ENCODE measurements around the gene RAD51B. TPM values are rescaled to one million over a fixed set of nuclear protein-coding genes. Genes with fewer than 3 reads are reported as not detected.

Gene RAD51B
- total RNA-seq, 1 donor = 22.4 TPM

GRCh38 chr14:68525516-68525915 lies 705.9 kb downstream of the RAD51B start:
- no peak for DNase-seq (ENCODE audit: low read depth in 2 of 3, low spot score in 2 of 3)

DNA sequence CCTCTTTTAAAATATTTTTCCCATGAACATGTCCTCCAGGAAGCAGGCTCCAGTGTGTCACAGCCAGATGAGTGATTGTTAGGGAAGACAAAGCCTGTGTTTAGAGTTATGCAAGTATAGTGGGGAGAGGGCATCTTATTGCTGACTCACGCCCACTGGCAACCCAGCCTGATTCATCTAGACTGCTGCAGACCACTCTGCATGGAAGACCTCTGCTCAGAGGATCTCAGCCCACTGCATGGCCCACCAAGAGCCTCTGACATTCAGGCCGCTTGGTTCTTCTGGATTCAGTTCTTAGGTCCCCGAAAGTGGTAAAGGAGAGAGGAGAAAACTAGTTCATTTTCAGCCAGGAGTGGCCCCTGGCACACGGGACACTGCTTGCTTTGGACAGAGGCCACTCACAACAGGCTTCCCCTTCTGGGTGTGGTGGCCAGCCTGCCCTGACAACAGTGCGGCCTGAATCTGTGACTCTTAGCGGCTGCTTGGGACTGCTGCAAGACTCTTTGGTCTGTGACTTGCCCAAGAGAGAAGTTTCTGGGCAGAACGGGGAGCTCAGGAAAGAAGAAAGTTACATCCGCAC lies 707.0 kb downstream of the RAD51B start:
- DNase-seq (ENCODE audit: low read depth in 2 of 3, low spot score in 2 of 3) = no peak

DNA sequence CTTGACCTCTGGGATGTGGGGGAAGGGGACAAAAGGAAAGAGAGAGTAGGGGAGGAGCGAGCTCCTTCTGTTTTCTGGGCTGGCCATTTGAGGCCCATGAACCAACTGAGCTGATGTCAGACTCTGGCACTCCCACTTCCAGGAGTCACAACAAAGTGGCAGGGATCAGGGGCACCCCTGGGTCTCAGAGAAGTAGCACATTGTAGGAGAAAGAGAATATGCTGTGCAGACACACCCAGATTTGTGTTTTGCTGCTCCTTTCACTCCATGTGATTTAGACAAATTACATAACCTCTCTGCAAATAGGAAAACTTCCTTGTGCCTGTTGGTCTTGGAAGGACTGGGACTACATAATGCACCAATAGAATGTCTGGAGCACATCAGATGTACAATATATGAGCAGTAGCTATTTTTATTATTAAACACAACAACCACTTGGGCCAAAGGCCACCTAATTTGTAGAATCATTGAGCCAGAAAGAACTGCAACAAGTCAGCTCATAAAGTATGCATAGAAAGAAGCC lies 707.8 kb downstream of the RAD51B start:
- DNase-seq (ENCODE audit: low read depth in 2 of 3, low spot score in 2 of 3) = no peak

DNA sequence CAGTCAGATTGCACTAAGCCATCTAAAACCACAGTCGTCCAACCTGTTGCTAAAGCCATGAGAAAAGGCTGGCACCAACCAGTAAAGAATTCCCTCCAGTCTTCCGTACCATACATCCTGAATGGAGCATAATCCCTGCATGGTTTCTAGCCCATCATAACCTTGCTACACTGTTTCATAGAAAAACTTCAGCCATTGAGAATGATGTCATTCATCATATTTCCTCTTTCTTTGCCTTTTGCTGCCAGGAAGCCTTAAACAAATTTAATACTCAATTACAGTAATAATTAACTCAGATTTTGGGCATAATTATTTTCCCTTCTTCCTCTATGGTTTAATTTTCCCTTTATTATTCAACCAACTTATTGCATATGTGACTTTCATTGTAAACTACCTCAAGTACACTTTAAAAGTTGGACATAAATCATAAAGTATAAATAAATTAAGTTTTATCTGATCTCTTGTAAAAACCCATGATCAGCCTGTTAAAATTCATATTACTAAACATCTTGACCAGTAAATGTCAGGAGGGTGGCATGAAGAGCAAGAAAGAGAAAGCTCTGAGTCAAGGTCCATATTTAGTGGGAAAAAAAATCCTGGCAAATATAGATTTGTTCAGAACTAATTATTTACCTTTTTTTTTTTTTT lies 708.6 kb downstream of the RAD51B start:
- no peak for DNase-seq (ENCODE audit: low read depth in 2 of 3, low spot score in 2 of 3)

DNA sequence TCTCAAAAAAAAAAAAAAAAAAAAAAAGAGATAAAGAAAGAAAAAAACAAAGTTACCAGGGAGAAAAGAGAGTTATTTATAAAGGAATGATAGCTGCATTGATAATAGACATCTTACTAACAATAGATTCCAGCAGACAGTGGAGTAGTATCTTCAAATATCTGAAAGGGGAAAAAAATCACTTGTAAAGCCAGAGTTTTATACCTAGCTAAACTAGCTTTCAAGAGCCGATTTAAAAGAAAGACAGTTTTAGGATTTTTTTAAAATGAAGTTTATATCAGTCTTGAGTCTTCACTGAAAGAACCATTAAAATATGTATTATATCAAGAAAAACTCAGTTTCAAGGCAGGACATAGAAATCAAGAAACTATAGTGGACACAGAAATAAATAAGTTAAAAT lies 710.9 kb downstream of the RAD51B start:
- DNase-seq (ENCODE audit: low read depth in 2 of 3, low spot score in 2 of 3) = peak in 1 of 3 donors; percentile 17

DNA sequence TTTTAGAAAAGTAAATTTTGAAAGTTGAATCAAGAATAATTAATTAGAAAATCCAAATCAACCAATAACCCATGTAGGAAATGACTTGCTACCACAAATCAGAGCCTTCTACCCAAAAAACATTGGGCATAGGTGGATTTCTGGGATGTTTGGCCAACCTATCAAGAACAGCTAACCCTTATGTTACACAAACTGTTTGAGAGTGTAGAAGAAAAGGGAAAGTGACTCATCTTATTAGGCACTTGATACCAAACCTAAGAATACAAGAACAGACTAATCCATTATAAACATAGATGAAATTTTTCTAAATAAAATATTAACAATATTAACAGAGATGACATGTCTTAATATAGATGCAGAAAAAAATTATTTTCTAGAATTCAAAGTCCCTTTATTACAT lies 712.9 kb downstream of the RAD51B start:
- no peak for DNase-seq (ENCODE audit: low read depth in 2 of 3, low spot score in 2 of 3)

DNA sequence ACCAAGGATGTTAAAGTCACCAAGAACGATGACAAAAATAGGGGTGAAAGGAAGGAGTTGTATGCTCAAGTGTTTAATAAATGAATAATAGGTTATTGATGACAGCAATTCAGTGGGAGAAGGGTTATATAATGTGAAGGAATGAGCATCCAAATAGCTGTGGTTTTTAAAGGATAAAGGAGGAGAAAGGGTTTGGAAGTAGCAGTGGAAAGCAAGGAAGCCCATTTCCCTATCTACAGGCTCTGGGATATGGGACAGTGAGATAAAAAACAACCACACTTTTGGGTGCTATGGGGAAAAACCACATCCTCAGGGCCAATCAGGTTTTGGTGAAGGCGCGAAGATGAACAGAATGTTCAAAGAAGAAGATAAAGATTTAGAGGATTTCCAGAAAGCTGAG lies 714.7 kb downstream of the RAD51B start:
- DNase-seq (ENCODE audit: low read depth in 2 of 3, low spot score in 2 of 3) = no peak

DNA sequence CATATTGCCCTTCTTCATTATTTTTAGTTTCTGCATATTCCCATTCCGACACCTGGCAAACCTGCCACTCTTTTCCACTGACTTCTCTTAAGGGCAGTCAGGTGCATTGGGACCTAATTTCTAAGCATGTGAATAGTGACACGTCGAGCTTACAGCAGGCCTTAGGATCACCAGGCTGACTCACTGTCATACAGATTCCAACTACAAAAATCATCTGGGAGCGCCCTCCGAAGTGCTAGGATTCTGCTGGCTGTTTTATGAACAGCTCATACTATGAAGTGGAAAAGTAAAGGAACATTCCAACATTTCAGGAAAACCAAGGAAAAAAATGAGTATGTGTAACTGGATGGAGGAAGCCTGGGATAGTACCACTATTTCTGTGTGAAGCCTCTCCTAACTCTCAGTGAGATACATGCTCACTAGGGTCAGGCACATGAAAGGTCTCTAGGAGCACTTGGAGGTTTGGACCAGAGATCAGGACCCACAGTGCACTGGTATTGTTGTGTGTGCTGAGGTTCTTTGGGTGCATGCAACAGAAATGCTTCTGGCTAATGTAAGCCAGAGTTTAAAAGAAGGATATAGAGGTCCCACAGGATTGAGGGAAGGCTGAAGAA lies 715.9 kb downstream of the RAD51B start:
- no peak for DNase-seq (ENCODE audit: low read depth in 2 of 3, low spot score in 2 of 3)

DNA sequence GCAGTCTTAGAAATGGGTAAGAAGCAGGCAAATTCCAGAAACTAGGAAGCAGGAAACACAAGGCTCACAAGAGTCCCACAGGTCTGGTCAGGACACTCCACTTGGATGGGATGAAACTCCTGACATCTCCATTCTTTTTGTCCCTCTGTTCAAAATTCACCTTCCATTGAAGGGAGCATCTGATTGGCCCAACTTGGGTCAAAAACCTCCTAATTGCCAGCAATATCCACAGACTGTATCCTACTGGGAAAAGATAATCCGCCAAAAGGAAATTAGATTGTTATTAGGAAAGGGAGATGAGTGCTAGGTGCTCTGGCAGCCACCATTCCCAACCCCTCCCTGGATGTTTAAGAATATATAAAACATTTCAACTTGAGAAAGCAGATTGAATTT lies 716.4 kb downstream of the RAD51B start:
- no peak for DNase-seq (ENCODE audit: low read depth in 2 of 3, low spot score in 2 of 3)

- DNase-seq (ENCODE audit: low read depth in 2 of 3, low spot score in 2 of 3) = no peak
Observed at GRCh38 chr14:68538639-68539038, 719.1 kb downstream of the RAD51B start.

GRCh38 chr14:68539241-68539737 lies 719.7 kb downstream of the RAD51B start:
- DNase-seq (ENCODE audit: low read depth in 2 of 3, low spot score in 2 of 3) = no peak

- DNase-seq (ENCODE audit: low read depth in 2 of 3, low spot score in 2 of 3) = no peak
Observed at GRCh38 chr14:68539789-68540188, 720.2 kb downstream of the RAD51B start.

GRCh38 chr14:68541178-68541896 lies 721.8 kb downstream of the RAD51B start:
- no peak for DNase-seq (ENCODE audit: low read depth in 2 of 3, low spot score in 2 of 3)

GRCh38 chr14:68542346-68542745 lies 722.8 kb downstream of the RAD51B start:
- DNase-seq (ENCODE audit: low read depth in 2 of 3, low spot score in 2 of 3) = no peak

DNA sequence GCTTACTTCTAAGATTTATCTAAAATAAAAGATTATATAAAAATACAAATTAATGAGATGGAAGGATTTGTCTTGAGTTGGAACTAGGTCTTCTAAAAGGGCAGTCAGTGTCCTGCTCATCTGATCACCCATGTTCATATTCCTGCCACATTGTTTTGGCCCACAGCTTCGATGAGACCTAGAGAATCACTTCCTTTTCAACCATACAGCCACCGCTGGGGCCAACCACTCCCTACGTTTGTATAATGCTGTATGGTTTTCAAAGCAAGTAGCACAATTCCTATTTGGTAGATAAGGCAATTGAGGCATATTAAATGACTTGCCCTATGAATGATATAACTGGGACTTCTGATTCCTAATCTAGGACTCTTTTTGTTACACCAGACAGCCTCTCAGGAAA lies 723.9 kb downstream of the RAD51B start:
- DNase-seq (ENCODE audit: low read depth in 2 of 3, low spot score in 2 of 3) = no peak

DNA sequence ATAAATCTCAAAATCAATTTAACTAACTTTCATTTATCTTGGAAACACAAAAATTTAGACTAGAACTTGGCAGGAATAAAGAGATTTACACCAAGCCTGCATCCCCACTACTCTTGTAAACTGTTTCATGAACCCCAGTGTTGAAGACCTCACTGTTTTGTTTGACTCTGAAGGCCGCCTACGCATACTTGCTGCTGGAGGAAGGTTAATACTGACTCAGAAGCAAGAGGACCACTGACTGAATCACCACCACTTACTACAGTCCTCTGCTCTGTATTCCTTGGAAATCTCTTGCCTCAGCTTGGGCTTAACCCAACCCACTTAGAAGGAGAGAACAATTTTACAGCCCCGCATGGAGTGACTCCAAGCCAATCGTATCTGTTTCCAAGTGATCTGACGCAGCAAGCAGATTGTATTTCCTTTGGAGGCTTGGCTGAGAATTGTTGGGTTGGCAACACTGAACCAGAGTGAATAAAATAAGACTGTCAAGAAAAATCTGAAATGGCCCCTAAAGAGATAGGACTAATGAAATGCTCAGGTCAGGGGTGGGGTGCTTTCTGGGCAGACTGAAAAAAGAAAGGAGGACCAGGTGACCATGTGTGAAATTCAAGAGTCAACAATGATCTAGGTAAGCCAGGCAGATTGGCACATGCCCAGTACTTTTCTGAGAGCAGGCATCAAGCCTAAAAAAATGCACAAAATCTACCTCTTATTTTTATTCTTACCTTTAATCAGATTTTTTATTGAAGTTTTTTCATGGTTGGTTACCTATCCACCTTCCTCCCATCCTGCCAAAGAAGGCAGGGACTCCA lies 724.7 kb downstream of the RAD51B start:
- DNase-seq (ENCODE audit: low read depth in 2 of 3, low spot score in 2 of 3) = no peak

DNA sequence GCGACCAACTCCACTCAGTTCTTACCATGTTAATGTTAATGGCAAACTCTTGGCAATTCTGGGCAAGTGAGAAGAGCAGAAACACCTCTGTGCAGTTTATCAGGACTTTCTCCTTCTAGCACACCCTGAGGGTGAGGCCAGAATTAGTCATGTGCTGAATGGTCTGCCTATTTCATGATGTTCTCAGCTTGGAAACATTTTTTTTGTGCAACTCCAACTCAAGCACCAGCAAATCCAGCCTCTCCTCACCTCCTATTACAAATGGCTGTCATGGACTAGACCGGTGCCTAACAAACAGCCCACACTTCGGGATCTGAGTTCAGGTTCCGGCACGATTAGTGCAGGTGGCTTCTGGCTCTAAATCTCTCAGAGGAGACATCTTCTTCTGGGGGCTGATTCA lies 727.3 kb downstream of the RAD51B start:
- DNase-seq (ENCODE audit: low read depth in 2 of 3, low spot score in 2 of 3) = no peak

DNA sequence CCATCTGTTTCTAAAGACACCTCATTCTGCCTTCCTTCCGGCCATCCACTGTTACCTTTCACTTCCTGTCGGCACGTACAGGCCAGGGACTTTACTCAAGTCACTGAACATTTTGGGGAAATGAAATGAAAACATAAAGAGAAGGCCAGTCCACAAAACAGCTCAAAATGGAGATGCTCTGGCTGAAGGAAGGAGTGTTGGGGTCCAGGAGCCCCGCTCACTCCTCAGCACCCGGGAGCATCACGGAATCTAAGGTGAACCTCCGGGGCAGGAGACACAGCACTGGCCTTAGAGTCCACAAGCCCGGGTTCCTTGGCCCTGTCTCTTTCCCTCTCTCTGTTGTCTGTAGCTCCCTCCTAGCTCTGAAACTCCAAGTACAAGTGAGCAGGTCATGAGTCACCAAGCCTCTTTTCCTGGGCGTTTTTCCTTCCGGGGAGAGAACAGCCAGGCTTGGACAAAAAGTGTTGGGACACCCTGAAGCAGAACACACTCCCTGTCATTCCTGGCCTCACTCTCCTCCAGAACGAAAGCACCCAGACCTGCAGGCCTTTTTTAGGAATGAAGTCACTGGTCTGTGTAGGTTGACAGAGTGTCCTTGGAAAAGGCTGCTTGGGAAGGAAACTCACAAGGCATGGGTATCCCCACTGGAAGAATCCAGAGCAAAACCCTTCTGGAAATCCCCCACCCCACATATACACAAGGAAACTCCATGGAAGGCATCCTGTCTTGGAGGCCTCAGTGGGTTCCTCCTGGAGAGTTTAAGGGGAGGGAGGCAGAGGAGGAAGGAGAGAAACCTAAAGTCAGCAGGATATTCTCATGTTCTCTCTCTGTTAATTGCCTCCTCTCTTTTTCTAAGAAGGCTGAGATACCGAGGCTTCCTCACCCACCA lies 728.0 kb downstream of the RAD51B start:
- no peak for DNase-seq (ENCODE audit: low read depth in 2 of 3, low spot score in 2 of 3)

All from hematopoietic multipotent progenitor cell (in vitro differentiated cells).